Measurements from ENCODE around the gene HLA-E.

GRCh38 chr6:30441171-30441570 lies 48.1 kb upstream of the HLA-E start:
- TF ChIP-seq CTCF (conservative IDR thresholded peaks at IDR 0.05), result no peak
- TF ChIP-seq EZH2 (IDR thresholded peaks at IDR 0.05; ENCODE audit: low read depth), result no peak
